Endothelial cell (in vitro differentiated cells): ENCODE results near the gene WTIP. TPM values are rescaled to one million over a fixed set of nuclear protein-coding genes. Genes with fewer than 3 reads are reported as not detected.

Experiments used
- DNase-seq: peaks from one replicate; pipeline ENCODE4 v3.0.0; 2021; ENCODE audit warnings: low spot score
- H3K27ac Mint-ChIP-seq: one replicate; pipeline ENCODE4 v1.8.0; 2021; ENCODE audit warnings: mixed read lengths, inconsistent platforms; ENCODE audit not compliant: unreplicated experiment
- H3K27me3 Mint-ChIP-seq: one replicate; pipeline ENCODE4 v1.8.0; 2021; ENCODE audit warnings: mild to moderate bottlenecking, moderate library complexity, mixed read lengths, inconsistent platforms; ENCODE audit not compliant: unreplicated experiment
- H3K36me3 Mint-ChIP-seq: one replicate; pipeline ENCODE4 v1.8.0; 2021; ENCODE audit warnings: mild to moderate bottlenecking, low read depth, mixed read lengths, inconsistent platforms; ENCODE audit not compliant: unreplicated experiment
- H3K4me1 Mint-ChIP-seq: one replicate; pipeline ENCODE4 v1.8.0; 2021; ENCODE audit warnings: mild to moderate bottlenecking, mixed read lengths, inconsistent platforms; ENCODE audit not compliant: unreplicated experiment
- H3K4me3 Mint-ChIP-seq: one replicate; pipeline ENCODE4 v1.8.0; 2021; ENCODE audit warnings: mild to moderate bottlenecking, mixed read lengths, inconsistent platforms; ENCODE audit not compliant: unreplicated experiment
- H3K9me3 Mint-ChIP-seq: one replicate; pipeline ENCODE4 v1.8.0; 2021; ENCODE audit warnings: mixed read lengths, inconsistent platforms; ENCODE audit not compliant: unreplicated experiment
- long read RNA-seq: library from polyadenylated mRNA; unstranded; transcript quantifications from one replicate; pipeline ENCODE4 v2.0.0, GENCODE V29; 2020; ENCODE audit not compliant: unreplicated experiment
- total RNA-seq: library from RNA; stranded (reverse); fragmentation: NEBNext Ultra II Directional; extraction: Animal tissue kit (Norgen Biotek cat#: 25700); gene quantifications from one replicate; pipeline ENCODE4 v1.2.1, GENCODE V29; 2021; ENCODE audit not compliant: unreplicated experiment
- TF ChIP-seq, protein P1 (sequence below): fragments of 200-600 bp; sonication (generic); IDR thresholded peaks from one replicate; pipeline ENCODE4 v1.5.0; 2021; ENCODE audit warnings: antibody characterized with exemption; ENCODE audit not compliant: unreplicated experiment

The WTIP gene
- 17.6 TPM for total RNA-seq
- long read RNA-seq, partial matches to known transcripts: 0 of 1 reads
- long read RNA-seq, other reads (novel, unspliced or antisense): 1 of 1 reads

- Mint-ChIP-seq H3K27me3 (peaks cover 17% of the 10 kb centered on the region), H3K4me3 (peak within 1 kb of the TSS; percentile 93), H3K27ac (no peak within 1 kb of the TSS), H3K36me3 (peaks cover 8% of the 10 kb centered on the region), H3K4me1 (peaks cover 6% of the 10 kb centered on the region), H3K9me3 (no peaks in the 10 kb centered on the region)
- TF ChIP-seq, protein P1, sequence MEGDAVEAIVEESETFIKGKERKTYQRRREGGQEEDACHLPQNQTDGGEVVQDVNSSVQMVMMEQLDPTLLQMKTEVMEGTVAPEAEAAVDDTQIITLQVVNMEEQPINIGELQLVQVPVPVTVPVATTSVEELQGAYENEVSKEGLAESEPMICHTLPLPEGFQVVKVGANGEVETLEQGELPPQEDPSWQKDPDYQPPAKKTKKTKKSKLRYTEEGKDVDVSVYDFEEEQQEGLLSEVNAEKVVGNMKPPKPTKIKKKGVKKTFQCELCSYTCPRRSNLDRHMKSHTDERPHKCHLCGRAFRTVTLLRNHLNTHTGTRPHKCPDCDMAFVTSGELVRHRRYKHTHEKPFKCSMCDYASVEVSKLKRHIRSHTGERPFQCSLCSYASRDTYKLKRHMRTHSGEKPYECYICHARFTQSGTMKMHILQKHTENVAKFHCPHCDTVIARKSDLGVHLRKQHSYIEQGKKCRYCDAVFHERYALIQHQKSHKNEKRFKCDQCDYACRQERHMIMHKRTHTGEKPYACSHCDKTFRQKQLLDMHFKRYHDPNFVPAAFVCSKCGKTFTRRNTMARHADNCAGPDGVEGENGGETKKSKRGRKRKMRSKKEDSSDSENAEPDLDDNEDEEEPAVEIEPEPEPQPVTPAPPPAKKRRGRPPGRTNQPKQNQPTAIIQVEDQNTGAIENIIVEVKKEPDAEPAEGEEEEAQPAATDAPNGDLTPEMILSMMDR: no peak
- peak; percentile 84 for DNase-seq
Measured at GRCh38 chr19:34480971-34481841, at the start of gene WTIP. TSS of gene WTIP (plus strand) at chr19:34481758. CDS start at chr19:34481975, 217 bp downstream.

- H3K4me3 Mint-ChIP-seq: no peak overlapping the region
Measured at GRCh38 chr19:34432797-34433196, 48.8 kb upstream of the WTIP start.

GRCh38 chr19:34436716-34437115 is 44.8 kb upstream of the WTIP start:
- H3K4me3 Mint-ChIP-seq: no peak overlapping the region
- H3K27ac Mint-ChIP-seq: no peak overlapping the region
- H3K9me3 Mint-ChIP-seq: no peaks in the 10 kb centered on the region
- no peaks in the 10 kb centered on the region for H3K4me1 Mint-ChIP-seq
- TF ChIP-seq, protein P1: no peak
- no peak for DNase-seq
- H3K27me3 Mint-ChIP-seq: peaks cover 3% of the 10 kb centered on the region
- peaks cover 16% of the 10 kb centered on the region for H3K36me3 Mint-ChIP-seq

More at GRCh38 chr19:34432797-34433196, 48.8 kb upstream of the WTIP start:
- DNase-seq: no peak
- H3K27me3 Mint-ChIP-seq: peaks cover 9% of the 10 kb centered on the region
- peaks cover 8% of the 10 kb centered on the region for H3K36me3 Mint-ChIP-seq
- TF ChIP-seq, protein P1: no peak
- H3K27ac Mint-ChIP-seq: peak overlapping the region; percentile 15
- peaks cover 16% of the 10 kb centered on the region for H3K4me1 Mint-ChIP-seq
- H3K9me3 Mint-ChIP-seq: no peaks in the 10 kb centered on the region

GRCh38 chr19:34448191-34448590 is 33.4 kb upstream of the WTIP start:
- Mint-ChIP-seq H3K27me3 (no peaks in the 10 kb centered on the region), H3K27ac (peak overlapping the region; percentile 5), H3K36me3 (peaks cover 48% of the 10 kb centered on the region), H3K4me3 (no peak overlapping the region), H3K9me3 (no peaks in the 10 kb centered on the region), H3K4me1 (no peaks in the 10 kb centered on the region)
- no peak for DNase-seq
- TF ChIP-seq, protein P1: no peak

- Mint-ChIP-seq H3K27me3 (no peaks in the 10 kb centered on the region), H3K36me3 (peaks cover 34% of the 10 kb centered on the region), H3K27ac (no peak overlapping the region), H3K4me3 (no peak overlapping the region), H3K4me1 (no peaks in the 10 kb centered on the region), H3K9me3 (no peaks in the 10 kb centered on the region)
- no peak for DNase-seq
- TF ChIP-seq, protein P1: no peak
Measured at GRCh38 chr19:34452723-34453122, 28.8 kb upstream of the WTIP start.
